Measurements from ENCODE around the gene BOLA2B.
"Not testable (repeated sequence)": the region's sequence is repeated elsewhere in the genome, so short reads cannot be mapped to it uniquely, and the experiment has no call there.

The BOLA2B gene

DNA sequence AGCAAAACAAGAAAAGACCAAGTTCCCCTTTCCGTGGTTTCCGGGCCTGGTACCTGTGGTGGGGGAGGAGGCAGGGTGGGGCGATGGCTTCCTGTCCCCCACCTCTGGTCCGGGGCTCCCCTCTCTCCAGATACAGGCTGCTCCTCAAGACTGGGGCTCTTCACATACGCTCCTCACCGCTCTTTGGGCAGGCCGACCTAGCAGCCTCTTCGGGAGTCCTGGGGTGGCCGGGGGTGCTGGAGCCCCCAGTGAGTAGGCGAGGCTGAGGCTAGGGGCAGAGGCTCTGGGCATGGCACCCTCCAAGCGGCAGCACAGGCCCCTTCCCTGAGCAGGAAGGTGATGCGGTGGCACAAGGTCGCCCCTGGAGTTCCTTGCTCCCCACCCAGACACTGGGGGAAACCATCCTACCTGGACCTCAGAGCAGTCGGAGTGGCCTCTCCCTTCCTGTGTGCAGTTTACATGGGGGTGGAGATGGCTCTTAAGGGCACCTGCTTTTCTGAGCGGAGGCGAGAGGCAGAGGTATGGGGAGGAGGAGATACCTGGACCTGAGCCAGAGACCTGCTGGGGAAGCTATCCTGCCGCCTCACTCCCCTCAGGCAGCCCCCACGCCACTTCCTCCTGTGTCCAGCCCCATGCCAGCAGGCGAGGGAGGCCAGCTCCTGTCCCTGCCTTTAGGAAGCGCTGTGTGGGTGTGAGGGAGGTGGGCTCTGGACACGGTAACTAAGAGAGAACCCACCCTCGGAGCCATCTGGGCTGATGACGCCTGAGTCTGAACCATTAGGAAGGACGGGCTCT is 9.2 kb downstream of the BOLA2B start:
- DNase-seq, result peak; percentile 72

DNA sequence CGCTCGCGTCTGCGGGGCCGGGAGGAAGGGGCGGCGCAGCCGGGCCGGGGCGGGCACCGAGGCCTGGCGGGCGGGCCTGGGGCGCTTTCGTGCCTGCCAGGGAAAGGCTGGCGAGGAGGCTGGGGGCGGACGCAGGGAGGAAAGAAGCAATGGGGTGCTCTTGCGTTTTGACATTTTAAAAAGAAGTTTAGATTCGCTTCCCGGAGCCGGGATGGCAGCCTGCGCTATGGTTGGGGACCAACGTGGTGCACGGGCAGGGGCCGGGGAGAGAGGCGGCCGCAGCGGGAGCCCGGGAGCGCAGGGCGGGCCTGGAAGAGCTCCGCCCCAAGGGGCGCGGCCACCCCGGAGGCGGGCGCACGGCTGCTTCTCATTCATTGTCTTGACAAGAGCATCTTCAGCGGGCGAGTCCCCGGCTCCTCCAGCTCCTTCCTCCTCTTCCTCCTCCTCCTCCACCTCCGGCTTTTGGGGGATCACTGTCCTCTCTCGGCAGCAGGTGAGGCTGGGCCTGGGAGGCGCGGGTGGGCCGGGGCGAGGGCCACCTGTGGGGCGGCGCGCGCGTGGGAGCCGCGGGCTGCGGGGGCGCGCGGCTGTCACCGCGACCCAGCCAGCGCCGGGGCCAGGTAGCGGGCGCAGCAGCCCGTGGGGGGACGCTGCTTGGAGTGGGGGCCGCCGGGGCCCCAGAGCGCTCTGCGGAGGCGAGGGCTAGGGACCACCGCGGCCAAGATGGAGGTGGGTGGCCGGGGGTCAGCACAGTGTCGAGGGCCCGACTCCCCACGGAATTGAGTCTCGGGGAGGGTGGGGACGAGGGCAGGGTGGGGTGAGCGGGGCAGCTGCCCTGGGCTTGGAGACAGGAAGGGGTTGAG is 10.0 kb downstream of the BOLA2B start, which contains the start of gene CORO1A:
CORO1A (plus strand) TSS at position 370 of the 863 bp plus-strand sequence. CDS start 1,608 bp downstream, outside the sequence.
- DNase-seq, result peak; percentile 89

DNA sequence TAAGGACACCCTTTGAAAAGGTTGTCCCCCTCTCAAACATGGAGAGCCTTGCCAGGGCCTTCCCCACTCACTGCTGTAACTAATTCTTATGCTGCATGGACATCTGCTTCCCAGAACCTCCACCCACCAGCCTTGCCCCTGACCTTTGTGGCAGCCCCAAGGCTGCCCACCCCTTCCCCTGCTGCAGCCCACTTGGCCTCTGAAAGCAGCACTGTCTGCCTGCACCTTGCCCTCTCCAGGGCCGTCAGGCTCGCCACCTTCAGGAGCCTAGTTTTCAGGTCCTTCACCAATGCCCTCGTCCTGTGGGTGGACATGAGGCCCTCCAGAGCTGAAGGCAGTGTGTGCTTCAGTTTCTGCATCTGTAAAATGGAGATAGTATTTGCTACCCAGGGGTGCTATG is 12.7 kb downstream of the BOLA2B start:
- DNase-seq, result no peak

DNA sequence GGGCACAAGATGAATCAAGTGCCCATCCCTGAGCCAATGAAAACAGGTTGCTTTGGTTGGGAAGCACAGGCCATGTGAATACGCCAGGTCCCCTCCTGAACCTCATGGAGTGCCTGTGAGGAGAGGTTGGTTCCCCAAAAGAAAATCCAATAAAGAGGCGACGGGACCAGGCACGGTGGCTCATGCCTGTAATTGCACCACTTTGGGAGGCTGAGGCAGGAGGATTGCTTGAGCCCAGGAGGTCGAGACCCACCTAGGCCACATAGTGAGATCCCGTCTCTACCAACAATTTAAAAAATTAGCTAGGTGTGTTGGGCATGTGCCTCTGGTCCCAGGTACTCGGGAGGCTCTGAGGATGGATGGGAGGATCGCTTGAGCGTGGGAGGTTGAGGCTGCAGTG is 13.5 kb downstream of the BOLA2B start:
- DNase-seq, result no peak

DNA sequence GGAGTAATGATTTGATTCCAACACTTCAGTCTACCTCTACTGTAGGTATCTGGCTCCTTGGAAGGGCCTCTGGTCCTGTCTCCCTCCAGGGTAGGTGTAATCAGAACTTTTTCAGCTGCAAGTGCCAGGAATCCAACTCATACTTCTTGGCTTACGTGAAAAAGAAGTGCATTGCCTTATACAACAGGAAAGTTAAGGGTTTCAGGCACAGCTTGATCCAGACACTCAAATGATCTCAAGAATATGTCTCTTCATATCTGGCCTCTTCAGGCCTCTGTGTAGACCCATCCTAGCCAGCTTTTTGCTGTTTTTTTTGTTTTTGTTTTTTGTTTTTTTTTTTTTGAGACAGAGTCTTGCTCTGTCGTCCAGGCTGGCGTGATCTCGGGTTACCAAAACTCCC is 14.3 kb downstream of the BOLA2B start:
- DNase-seq, result no peak

DNA sequence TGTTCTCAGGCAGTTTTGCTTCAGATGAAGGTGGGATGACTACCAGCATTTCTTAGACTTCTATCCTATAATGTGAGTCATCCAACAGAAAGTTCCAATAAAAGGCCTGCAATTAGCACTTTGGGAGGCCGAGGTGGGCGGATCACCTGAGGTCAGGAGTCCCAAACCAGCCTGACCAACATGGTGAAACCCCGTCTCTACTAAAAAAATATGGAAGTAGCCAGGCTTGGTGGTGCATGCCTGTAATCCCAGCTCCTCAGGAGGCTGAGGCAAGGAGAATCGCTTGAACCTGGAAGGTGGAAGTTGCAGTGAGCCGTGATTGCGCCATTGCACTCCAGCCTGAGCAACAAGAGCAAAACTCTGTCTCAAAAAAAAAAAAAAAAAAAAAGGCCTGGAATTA is 16.6 kb downstream of the BOLA2B start:
- not testable (repeated sequence) for DNase-seq

DNA sequence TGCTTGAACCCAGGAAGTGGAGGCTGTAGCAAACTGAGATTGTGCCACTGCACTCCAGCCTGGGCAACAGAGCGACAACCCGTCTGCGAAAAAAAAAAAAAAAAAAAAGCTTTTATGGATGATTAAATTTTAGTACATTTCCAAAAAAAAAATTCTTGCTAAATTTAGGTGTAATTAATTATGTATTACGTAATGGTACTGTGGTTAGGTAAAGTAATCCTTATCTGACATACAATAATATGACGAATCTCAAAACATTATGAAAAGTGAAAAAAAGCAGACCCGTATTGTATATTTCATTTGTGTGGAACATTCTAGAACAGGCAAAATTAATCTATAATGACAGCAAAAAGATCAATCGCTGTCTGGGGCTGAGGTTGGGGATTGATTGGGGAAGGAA is 20.4 kb downstream of the BOLA2B start:
- DNase-seq, result no peak

DNA sequence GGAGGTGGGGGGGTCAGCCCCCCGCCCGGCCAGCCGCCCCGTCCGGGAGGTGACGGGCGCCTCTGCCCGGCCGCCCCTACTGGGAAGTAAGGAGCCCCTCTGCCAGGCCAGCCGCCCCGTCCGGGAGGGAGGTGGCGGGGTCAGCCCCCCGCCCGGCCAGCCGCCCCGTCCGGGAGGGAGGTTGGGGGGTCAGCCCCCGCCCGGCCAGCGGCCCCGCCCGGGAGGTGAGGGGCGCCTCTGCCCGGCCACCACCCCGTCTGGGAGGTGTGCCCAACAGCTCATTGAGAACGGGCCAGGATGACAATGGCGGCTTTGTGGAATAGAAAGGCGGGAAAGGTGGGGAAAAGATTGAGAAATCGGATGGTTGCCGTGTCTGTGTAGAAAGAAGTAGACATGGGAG is 23.3 kb downstream of the BOLA2B start:
- DNase-seq, result not testable (repeated sequence)

DNA sequence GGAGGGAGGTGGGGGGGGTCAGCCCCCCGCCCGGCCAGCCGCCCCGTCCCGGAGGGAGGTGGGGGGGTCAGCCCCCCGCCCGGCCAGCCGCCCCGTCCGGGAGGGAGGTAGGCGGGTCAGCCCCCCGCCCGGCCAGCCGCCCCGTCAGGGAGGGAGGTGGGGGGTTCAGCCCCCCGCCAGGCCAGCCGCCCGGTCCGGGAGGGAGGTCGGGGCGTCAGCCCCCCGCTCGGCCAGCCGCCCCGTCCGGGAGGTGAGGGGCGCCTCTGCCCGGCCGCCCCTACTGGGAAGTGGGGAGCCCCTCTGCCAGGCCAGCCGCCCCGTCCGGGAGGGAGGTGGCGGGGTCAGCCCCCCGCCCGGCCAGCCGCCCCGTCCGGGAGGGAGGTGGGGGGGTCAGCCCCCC is 24.1 kb downstream of the BOLA2B start:
- DNase-seq, result not testable (repeated sequence)

DNA sequence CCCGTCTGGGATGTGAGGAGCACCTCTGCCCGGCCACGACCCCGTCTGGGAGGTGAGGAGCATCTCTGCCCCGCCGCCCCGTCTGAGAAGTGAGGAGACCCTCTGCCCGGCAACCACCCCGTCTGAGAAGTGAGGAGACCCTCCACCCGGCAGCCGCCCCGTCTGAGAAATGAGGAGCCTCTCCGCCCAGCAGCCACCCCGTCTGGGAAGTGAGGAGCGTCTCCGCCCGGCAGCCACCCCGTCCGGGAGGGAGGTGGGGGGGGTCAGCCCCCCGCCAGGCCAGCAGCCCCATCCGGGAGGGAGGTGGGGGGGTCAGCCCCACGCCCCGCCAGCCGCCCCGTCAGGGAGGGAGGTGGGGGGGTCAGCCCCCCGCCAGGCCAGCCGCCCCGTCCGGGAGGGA is 24.7 kb downstream of the BOLA2B start:
- DNase-seq, result not testable (repeated sequence)

DNA sequence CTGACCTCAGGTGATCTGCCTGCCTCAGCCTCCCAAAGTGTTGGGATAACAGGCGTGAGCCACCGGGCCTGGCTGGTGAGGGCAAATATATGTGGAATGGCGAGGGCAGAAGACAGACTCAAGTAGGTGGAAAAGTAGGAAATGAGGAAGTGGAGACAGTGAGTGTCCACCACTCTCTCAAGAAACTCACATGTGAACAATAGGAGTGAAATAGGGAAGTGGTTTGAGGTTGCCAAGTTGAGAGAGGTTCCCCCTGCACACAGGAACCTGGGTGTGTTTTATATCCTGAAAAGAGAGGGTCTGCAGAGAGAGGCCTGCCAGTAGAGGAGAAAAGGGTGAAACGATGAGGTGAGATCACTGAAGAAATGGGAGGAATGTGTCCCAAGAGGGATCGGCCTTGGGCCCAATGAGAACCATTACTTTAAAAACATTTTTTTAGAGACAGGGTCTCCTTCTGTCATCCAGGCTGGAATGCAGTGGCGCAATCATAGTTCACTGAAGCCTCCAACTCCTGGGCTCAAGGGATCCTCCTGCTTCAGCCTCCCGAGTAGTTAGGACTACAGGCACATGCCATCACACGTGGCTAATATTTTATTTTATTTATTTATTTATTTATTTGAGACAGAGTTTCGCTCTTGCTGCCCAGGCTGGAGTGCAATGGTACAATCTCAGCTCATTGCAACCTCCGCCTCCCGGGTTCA is 27.1 kb downstream of the BOLA2B start:
- no peak for DNase-seq

DNA sequence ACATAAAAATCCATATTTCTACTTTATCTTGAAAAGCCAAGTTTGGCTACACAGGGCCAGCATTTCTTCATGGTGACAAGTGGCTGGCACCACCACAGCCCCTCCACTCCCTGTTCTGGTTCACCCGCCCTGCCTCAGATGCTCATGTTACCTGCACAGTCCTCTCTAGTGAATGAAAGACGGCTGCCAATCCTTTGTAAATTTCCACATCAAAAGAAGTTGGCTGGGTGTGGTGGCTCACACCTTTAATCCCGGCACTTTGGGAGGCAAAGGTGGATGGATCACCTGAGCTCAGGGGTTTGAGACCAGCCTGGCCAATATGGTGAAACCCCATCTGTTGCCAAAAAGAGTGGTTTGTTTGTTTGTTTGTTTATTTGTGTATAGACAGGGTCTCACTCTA is 29.9 kb downstream of the BOLA2B start:
- DNase-seq, result no peak

DNA sequence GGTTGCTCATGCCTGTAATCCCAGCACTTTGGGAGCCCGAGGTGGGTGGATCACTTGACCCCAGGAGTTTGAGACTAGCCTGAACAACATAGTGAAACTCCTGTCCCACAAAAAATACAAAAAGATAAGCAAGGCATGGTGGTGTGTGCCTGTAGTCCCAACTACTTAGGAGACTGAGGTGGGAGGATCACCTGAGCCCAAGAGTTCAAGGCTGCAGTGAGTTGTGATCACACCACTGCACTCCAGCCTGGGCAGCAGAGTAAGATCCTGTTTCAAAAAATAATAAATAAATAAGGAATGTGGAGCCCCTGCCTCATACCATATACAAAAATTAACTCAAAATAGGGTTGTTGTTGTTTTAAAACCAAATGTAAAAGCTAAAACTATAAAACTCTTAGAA is 36.3 kb downstream of the BOLA2B start:
- DNase-seq, result no peak

DNA sequence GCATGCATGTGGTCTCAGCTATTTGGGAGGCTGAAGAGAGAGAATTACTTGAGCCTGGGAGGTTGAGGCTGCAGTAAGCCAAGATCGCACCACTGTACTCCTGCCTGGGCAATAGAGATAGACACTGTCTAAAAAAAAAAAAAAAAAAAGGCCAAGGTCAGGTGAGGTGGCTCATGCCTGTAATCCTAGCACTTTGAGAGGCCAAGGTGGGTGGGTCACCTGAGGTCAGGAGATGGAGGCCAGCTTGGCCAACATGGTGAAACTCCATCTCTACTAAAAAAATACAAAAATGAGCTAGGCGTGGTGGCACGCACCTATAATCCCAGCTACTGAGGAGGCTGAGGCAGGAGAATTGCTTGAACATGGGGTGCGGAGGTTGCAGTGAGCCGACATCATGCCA is 38.3 kb downstream of the BOLA2B start:
- DNase-seq, result no peak

DNA sequence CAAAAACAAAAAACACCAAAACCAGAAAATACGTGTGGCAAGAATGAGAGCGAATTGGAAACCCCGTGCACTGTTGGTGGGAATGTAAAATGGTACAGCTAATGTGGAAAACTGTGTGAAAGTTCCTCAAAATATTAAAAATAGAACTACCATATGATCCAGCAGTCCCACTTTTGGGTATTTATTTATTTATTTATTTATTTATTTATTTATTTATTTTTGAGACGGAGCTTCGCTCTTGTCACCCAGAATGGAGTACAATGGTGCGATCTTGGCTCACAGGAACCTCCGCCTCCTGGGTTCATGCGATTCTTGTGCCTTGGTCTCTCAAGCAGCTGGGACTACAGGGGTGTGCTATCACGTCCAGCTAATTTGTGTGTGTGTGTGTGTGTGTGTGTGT is 40.9 kb downstream of the BOLA2B start:
- DNase-seq, result no peak

DNA sequence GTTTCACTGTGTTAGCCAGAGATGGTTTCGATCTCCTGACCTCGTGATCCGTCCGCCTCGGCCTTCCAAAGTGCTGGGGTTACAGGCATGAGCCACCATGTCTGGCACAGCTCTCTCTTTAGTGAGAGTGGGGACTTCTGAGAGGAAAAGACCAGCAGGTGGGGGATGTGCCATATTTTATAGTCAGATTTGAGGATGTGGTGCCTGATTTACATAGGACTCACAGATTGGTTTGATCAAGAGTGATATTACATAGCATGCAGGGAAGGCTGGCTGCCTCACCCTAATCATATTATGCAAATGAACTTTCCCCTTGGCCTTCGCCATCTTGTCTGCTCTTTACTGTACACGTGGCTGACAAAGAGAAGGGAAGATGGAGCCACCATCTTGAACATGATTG is 42.4 kb downstream of the BOLA2B start:
- no peak for DNase-seq

DNA sequence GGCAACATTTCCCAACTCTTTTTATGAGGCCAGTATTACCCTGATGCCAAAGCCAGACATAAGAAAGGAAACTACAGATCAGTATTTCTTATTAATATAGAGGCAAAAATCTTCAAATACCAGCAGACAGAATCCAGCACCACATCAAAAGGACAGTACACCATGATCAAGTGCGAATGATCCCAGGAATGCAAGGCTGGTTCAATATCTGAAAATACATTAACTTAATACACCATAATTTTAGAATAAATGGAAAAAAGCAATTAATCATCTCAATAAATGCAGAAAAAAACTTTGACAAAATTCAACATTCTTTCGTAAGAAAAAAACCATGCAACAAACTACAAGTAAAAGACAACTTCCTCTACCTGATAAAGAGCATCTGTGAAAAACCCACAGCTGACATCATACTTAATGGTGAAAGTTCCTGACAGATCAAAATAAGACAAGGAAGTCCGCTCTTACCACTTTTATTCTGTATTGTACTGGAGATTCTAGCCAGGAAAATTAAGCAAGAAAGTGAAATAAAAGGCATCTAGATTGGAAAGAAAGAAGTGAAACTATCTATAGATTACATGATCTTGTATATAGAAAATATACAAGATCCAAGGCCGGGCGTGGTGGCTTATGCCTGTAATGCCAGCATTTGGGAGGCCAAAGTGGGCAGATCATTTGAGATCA is 44.1 kb downstream of the BOLA2B start:
- no peak for DNase-seq

DNA sequence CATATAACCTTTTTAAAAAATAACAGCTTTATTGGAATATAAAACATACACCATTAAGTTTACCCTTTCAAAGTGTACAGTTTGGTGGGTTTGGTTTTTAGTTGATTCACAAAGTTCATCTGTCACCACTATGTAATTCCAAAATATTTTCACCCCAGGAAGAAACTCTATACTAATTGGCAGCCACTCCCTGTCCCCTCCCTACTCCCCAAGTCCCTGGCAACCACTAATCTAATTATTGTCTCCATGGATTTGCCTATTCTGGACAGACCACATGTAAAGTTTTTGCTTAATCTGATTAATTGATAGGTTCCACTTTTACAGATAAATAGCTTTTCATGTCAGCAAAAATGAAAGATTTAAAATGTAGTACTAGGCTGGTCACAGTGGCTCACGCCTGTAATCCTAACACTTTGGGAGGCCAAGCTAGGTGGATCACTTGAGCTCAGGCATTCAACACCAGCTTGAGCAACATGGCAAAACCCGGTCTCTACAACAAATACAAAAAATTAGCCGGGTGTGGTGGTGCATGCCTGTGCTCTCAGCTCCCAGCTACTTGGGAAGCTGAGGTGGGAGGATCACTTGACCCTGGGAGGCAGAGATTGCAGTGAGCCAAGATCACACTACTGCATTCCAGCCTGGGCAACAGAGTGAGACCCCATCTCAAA is 45.5 kb downstream of the BOLA2B start:
- no peak for DNase-seq

DNA sequence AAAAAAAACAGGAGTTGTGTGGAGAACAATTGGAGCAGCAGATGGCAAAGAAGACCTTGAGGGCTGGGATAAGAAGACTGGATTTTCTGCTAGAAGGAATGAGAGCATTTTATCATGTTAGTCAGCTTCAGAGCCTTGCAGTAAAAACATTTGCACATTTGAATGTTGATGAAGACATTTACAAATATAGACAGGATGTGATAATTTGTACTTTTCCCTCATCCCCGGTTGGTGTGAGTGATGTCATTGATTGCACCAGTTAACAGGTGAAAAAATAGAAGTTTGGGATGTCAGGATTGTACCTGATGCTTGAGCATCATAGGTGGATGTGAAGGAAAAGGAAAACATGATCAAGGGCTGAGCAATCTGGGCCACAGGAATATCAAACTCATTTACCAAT is 47.8 kb downstream of the BOLA2B start:
- DNase-seq, result no peak

DNA sequence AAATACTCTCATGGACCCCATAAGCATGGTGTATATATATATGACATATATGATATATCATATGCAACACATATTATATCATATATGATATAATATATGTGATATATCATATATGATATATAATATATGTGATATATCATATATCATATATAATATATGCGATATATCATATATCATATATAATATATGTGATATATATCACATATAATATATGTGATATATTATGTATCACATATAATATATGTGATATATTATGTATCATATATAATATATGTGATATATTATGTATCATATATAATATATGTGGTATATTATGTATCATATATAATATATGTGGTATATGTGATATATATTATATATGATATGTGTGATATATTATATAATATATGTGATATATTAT is 48.5 kb downstream of the BOLA2B start:
- DNase-seq, result no peak

DNA sequence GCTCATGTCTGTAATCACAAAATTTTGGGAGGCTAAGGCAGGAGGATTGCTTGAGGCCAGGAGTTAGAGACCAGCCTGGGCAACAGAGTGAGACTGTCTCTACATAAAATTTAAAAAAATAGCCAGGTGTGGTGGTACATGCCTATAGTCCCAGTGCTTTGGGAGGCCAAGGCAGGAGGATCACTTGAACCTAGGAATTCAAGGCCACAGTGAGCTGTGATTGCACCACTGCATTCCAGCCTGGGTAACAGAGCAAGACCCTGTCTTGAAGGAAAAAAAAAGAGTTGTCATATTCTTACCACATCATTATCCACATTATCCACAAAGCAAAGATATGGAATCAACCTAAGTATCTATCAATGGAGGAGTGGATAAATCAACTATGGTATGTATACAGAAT is 49.4 kb downstream of the BOLA2B start:
- no peak for DNase-seq

DNA sequence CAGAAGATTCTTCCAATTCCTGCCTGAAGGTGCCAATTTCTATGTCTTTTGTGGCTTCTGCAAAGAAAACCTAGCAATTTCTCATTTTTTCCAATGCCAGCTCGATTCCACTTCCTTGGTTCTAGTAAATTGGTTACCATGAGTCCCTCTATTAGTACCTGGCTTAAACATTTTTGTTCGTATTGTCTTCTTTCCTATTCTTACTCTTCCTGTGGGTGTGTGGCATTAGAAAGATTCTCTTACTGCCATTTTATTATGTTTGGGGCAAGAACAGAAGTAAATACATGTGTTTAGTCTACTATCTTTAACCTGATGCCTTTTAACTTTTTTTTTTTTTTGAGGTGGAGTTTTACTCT is 50.1 kb downstream of the BOLA2B start:
- no peak for DNase-seq

All from activated CD4-positive, CD25-positive, alpha-beta regulatory T cell treated with anti-CD3 and anti-CD28 coated beads, Interleukin-2, amount 50 U/mL, for 72 hours (primary cell).